GM18505 (cell line): ENCODE measurements around the gene SAAL1.

Experiments used
- ATAC-seq: cut with Tn5 transposase; IDR thresholded peaks from one replicate; pipeline ENCODE4 v1.9.1; 2021; ENCODE audit not compliant: unreplicated experiment
- POLR2A ChIP-seq: IDR thresholded peaks from 4 replicates; pipeline ENCODE4 v1.6.1; 2011; ENCODE audit warnings: borderline replicate concordance; ENCODE audit not compliant: insufficient read depth, insufficient read length; ENCODE audit errors: extremely low read depth

Gene SAAL1

DNA sequence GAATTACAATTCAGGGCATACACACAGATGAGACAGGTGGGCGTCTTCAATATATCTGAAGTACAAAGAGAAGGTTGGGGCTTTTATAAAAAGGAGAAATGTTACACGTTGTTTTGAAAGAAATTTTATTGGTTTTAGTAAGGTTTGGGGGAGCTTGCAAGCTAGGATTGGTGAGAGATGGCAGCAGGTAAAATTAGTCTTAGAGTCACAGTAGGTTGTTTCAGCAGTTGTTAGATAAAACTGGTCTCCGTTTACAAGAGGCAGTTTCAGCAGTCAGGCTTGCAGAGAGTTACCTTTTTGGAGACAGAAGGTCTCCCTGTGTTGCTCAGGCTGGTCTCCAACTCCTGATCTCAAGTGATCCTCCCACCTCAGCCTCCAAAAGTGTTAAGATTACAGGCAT is 2.4 kb upstream of the SAAL1 start:
- ATAC-seq = no peak
- TF ChIP-seq POLR2A = no peak

DNA sequence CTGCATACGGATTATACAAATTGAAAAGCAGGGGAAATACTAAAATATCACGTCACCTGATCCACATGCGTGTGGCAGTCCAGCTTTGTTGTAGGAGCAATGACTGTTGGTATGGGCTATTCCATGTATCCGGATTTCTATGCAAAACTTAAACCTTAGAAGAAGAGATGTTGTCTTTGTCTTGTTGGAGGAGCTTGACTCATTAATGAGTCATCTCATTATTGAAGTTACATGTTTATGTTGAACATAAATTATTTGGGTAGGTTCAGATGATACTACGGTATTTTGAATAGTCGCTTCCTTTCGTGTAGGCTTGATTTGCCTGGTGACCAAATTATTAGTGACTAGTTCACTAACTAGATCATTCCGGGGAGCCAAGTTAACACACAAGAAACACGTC is 806 bp upstream of the SAAL1 start:
- ATAC-seq = no peak
- TF ChIP-seq POLR2A = no peak

DNA sequence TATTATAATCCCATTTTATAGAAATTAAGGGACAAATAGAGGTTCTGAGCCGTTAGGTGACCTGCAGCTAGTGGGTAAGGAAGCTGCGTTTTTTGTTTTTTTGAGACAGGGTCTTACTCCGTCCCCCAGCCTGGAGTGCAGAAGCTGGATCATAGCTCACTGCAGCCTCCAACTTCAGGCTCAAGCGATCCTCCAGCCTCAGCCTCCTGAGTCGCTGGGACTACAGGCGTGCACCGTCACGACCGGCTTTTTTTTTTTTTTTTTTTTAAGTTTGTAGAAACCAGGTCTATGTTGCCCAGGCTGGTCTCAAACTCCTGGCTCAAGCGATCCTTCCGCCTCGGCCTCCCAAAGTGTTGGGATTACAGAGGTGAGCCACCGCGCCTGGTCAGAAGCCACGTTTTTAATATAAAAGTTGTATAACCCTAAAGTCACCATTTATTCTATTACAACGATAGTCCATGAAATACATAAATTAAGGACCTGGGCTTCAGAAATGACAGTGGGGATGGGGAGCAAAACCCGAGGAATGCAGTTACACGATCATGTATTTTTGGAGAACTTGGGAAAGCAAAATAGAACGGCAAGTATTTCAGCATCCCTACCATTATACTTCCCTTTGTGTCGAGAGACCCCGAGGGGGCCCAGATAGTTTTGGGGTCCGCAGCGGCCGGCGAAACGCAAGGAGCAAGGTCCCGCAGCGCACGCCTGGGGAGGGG is 638 bp downstream of the SAAL1 start:
- ATAC-seq = no peak
- TF ChIP-seq POLR2A = no peak

DNA sequence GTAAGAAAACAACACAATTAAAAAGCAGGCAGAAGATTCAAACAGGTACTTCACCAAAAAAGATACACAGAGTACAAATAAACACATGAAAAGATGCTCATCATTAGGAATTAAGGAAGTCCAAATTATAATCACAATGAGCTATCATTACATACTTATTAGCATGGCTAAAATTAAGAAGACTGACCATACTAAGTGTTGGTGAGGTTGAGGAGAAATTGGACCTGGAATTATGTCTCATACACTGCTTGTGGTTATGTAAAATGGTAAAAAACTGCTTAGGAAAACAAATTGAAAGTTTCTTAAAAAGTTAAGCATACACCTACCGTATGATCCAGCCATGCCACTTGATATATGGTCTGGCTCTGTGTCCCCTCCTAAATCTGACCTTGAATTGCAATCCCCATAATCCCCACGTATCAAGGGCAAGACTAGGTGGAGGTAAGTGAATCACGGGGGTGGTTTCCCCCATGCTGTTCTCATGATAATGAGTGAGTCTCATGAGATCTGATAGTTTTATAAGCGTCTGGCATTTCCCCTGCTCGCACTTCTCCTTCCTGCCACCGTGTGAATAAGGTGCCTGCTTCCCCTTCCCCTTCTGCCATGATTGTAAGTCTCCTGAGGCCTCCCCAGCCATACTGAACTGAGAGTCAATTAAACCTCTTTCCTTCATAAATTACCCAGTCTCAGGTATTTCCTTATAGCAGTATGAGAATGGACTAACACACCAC is 4.8 kb downstream of the SAAL1 start:
- ATAC-seq = no peak
- TF ChIP-seq POLR2A = no peak

DNA sequence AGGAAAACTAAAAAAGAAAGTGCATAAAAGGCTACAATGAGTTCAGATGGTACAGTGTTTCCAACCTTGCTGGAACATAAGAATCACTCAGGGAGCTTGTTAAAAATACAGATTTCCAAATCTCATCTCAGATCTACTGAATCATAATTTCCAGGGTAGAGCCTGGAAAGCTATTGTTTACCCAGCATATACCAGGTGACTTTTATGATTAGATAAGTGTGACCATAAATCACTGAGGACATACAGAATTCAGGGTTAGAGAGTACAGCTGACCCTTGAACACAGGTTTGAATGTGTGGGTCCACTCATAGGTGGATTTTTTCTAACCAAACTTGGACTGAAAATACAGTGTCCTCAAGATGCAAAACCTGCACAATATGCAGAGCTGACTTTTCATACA is 11.9 kb downstream of the SAAL1 start:
- ATAC-seq = no peak
- TF ChIP-seq POLR2A = no peak

DNA sequence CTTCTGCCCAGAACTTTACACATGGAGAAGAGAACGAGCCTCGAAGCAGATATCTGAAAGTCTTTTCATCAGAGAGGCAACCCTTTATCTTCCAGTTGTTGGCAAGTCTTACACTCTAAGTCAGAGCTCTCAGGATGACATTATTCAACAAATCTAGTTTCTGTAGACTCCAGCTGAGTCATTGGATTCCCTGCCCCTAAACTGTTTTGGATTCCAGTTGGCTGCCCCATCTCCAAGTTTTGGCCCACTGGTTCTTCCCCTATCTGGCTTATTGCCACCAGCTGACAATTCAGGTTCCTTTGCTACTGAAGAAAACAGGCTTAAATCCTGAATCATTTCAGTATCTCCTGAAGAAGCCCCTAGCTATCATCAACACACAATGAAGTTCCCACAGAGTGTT is 14.2 kb downstream of the SAAL1 start:
- no peak for TF ChIP-seq POLR2A
- no peak for ATAC-seq

GRCh38 chr11:18088966-18089365 is 16.9 kb downstream of the SAAL1 start:
- ATAC-seq = no peak
- no peak for TF ChIP-seq POLR2A

GRCh38 chr11:18088366-18088765 is 17.5 kb downstream of the SAAL1 start:
- TF ChIP-seq POLR2A = no peak
- no peak for ATAC-seq

- no peak for ATAC-seq
- TF ChIP-seq POLR2A = no peak
Measured at GRCh38 chr11:18081551-18081950, 24.3 kb downstream of the SAAL1 start.

- no peak for ATAC-seq
- TF ChIP-seq POLR2A = no peak
Measured at GRCh38 chr11:18080451-18080850, 25.4 kb downstream of the SAAL1 start.

- no peak for ATAC-seq
- no peak for TF ChIP-seq POLR2A
Measured at GRCh38 chr11:18078909-18079308, 27.0 kb downstream of the SAAL1 start.

- no peak for ATAC-seq
- TF ChIP-seq POLR2A = no peak
Measured at GRCh38 chr11:18075444-18075843, 30.4 kb downstream of the SAAL1 start.

DNA sequence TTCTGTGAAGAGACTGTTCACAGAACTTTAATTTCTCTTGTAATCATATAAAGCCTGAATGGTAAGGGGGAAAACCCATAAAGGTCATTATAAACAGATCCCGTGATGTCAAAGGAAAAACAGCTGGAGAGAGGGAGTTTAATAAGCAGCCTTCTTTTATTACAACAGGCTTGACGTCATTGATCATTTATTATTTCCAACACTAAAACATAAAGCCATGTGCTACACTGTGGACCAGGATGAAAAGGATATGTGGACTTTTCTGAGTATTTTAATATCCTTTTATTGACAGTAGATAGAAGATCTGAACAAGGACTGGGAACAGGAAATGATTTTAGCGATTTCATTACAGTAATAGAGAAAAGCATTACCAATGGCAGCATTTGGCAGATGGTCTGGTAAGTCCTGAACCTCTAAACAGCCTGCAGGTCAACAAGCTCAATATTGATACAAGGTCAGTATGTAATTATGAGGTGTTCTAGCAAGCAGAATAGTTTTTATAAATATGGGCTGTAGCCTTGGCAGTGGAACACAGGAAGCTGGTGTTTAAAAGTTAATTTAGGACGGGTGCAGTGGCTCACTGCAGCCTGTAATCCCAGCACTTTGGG is 34.7 kb downstream of the SAAL1 start:
- TF ChIP-seq POLR2A = no peak
- no peak for ATAC-seq

GRCh38 chr11:18067372-18067771 is 38.5 kb downstream of the SAAL1 start:
- TF ChIP-seq POLR2A = no peak
- no peak for ATAC-seq

DNA sequence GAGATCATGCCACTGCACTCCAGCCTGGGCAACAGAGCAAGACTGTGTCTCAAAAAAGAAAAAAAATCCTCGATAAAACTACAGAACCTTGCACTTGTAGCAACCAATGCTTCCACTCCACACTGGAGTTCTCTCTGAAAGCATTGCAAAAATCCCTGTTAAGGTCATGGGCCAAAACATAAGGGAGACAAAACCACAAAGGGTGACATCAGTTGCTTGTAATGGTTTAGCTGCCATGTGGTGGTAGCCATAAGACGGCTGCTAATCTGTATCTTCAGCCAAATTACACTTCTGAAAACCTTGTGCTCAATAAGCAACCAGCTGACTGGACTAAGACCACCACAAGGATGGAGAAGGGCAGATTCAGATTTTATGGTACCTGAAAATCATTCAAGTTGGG is 39.3 kb downstream of the SAAL1 start:
- ATAC-seq = no peak
- no peak for TF ChIP-seq POLR2A

- TF ChIP-seq POLR2A = no peak
- ATAC-seq = no peak
Measured at GRCh38 chr11:18065572-18065971, 40.3 kb downstream of the SAAL1 start.
